ENCODE data around the gene TMEM130. TPM values are rescaled to one million over a fixed set of nuclear protein-coding genes. Genes with fewer than 3 reads are reported as not detected.

Gene TMEM130
- total RNA-seq, 2 experiments from 2014 or later = 0.23 TPM; not detected in 1

- DNase-seq (peak; percentile 81), ATAC-seq (peak; percentile 78)
- H3K36me3 Mint-ChIP-seq (ENCODE audit: low read depth) = no peaks in the 10 kb centered on the region
- H3K4me3 Mint-ChIP-seq = no peak overlapping the region
- no peak overlapping the region for H3K27ac Mint-ChIP-seq
- ChIA-PET CTCF (interaction anchor here (0.6 to 2.5 kb wide), 22 partner anchors 10 to 923 kb away, joined by 3 to 36 read pairs (median 3); partner anchors contain the start of gene TRRAP), POLR2A (interaction anchor here (0.7 kb wide), 1 partner anchor 106 kb away, joined by 3 read pairs; no protein-coding TSS in a partner anchor)
- H3K9me3 Mint-ChIP-seq (ENCODE audit: low read depth) = no peaks in the 10 kb centered on the region
- H3K27me3 Mint-ChIP-seq = peaks cover 10% of the 10 kb centered on the region
- no peaks in the 10 kb centered on the region for H3K4me1 Mint-ChIP-seq
- intact Hi-C loops (cut with DNase I, micrococcal nuclease) = loop anchor here (1.0 to 5.0 kb wide), 5 partner anchors 94 to 820 kb away; no protein-coding TSS in a partner anchor
Measured at GRCh38 chr7:98841179-98841997, 28.4 kb downstream of the TMEM130 start.

GRCh38 chr7:98840722-98841121 is 29.1 kb downstream of the TMEM130 start:
- ATAC-seq = no peak
- CTCF ChIA-PET = interaction anchor here (0.6 to 2.5 kb wide), 15 partner anchors 9 to 527 kb away, joined by 3 to 36 read pairs (median 5); partner anchors contain the start of gene TRRAP
- no peaks in the 10 kb centered on the region for H3K9me3 Mint-ChIP-seq (ENCODE audit: low read depth)

GRCh38 chr7:98840096-98840495 is 29.7 kb downstream of the TMEM130 start:
- Mint-ChIP-seq H3K27me3 (peaks cover 10% of the 10 kb centered on the region), H3K4me1 (no peaks in the 10 kb centered on the region), H3K9me3 (ENCODE audit: low read depth) (no peaks in the 10 kb centered on the region), H3K36me3 (ENCODE audit: low read depth) (no peaks in the 10 kb centered on the region), H3K4me3 (no peak overlapping the region), H3K27ac (no peak overlapping the region)
- CTCF ChIA-PET = interaction anchor here (0.6 to 2.5 kb wide), 9 partner anchors 8 to 419 kb away, joined by 3 to 36 read pairs (median 5); partner anchors contain the start of gene TRRAP
- intact Hi-C loops (cut with DNase I, micrococcal nuclease) = loop anchor here (5.0 kb wide), 1 partner anchor 93 kb away; no protein-coding TSS in a partner anchor
- ATAC-seq = no peak
- POLR2A ChIA-PET = no interaction called here
- no peak for DNase-seq

More at GRCh38 chr7:98840722-98841121, 29.1 kb downstream of the TMEM130 start:
- POLR2A ChIA-PET = interaction anchor here (0.7 kb wide), 1 partner anchor 106 kb away, joined by 3 read pairs; no protein-coding TSS in a partner anchor
- H3K4me3 Mint-ChIP-seq = no peak overlapping the region
- DNase-seq = no peak
- intact Hi-C loops (cut with DNase I, micrococcal nuclease) = loop anchor here (1.0 to 5.0 kb wide), 5 partner anchors 93 to 819 kb away; no protein-coding TSS in a partner anchor
- peaks cover 10% of the 10 kb centered on the region for H3K27me3 Mint-ChIP-seq
- H3K4me1 Mint-ChIP-seq = no peaks in the 10 kb centered on the region
- H3K27ac Mint-ChIP-seq = no peak overlapping the region
- no peaks in the 10 kb centered on the region for H3K36me3 Mint-ChIP-seq (ENCODE audit: low read depth)

- no peaks in the 10 kb centered on the region for H3K4me1 Mint-ChIP-seq
- H3K4me3 Mint-ChIP-seq = no peak overlapping the region
- intact Hi-C loops (cut with DNase I, micrococcal nuclease) = loop anchor here in 1 of 2 experiments (1.0 kb wide), 1 partner anchor 404 kb away; no protein-coding TSS in a partner anchor
- no peaks in the 10 kb centered on the region for H3K9me3 Mint-ChIP-seq (ENCODE audit: low read depth)
- ChIA-PET POLR2A (no interaction called here), CTCF (interaction anchor here (0.7 kb wide), 1 partner anchor 181 kb away, joined by 4 read pairs; no protein-coding TSS in a partner anchor)
- ATAC-seq = no peak
- no peak for DNase-seq
- H3K36me3 Mint-ChIP-seq (ENCODE audit: low read depth) = no peaks in the 10 kb centered on the region
- H3K27ac Mint-ChIP-seq = no peak overlapping the region
- H3K27me3 Mint-ChIP-seq = peaks cover 12% of the 10 kb centered on the region
Measured at GRCh38 chr7:98837630-98837972, 32.2 kb downstream of the TMEM130 start.

- intact Hi-C loops (cut with DNase I, micrococcal nuclease) = loop anchor here in 1 of 2 experiments (1.0 kb wide), 1 partner anchor 404 kb away; no protein-coding TSS in a partner anchor
- DNase-seq = peak; percentile 66
- Mint-ChIP-seq H3K4me1 (no peaks in the 10 kb centered on the region), H3K36me3 (ENCODE audit: low read depth) (no peaks in the 10 kb centered on the region), H3K27ac (no peak overlapping the region), H3K9me3 (ENCODE audit: low read depth) (no peaks in the 10 kb centered on the region), H3K4me3 (no peak overlapping the region), H3K27me3 (peaks cover 12% of the 10 kb centered on the region)
- CTCF ChIA-PET = interaction anchor here (0.8 to 1.9 kb wide), 5 partner anchors 9 to 416 kb away, joined by 3 to 12 read pairs (median 4); no protein-coding TSS in a partner anchor
- no peak for ATAC-seq
- POLR2A ChIA-PET = no interaction called here
Measured at GRCh38 chr7:98836811-98837629, 32.8 kb downstream of the TMEM130 start.

- Mint-ChIP-seq H3K9me3 (ENCODE audit: low read depth) (no peaks in the 10 kb centered on the region), H3K36me3 (ENCODE audit: low read depth) (no peaks in the 10 kb centered on the region), H3K4me1 (no peaks in the 10 kb centered on the region), H3K27ac (no peak overlapping the region), H3K27me3 (peaks cover 11% of the 10 kb centered on the region), H3K4me3 (no peak overlapping the region)
- no peak for ATAC-seq
- CTCF ChIA-PET = interaction anchor here (0.7 to 1.0 kb wide), 4 partner anchors 10 to 103 kb away, joined by 3 to 4 read pairs (median 3); no protein-coding TSS in a partner anchor
- no peak for DNase-seq
- intact Hi-C loops (cut with DNase I, micrococcal nuclease) = no loop called here
- POLR2A ChIA-PET = interaction anchor here (0.7 kb wide), 1 partner anchor 354 kb away, joined by 3 read pairs; no protein-coding TSS in a partner anchor
Measured at GRCh38 chr7:98834949-98835348, 34.9 kb downstream of the TMEM130 start.

- Mint-ChIP-seq H3K4me3 (no peak overlapping the region), H3K27ac (no peak overlapping the region), H3K27me3 (peaks cover 9% of the 10 kb centered on the region), H3K9me3 (ENCODE audit: low read depth) (no peaks in the 10 kb centered on the region), H3K36me3 (ENCODE audit: low read depth) (no peaks in the 10 kb centered on the region), H3K4me1 (no peaks in the 10 kb centered on the region)
- ATAC-seq (no peak), DNase-seq (no peak)
- intact Hi-C loops (cut with DNase I, micrococcal nuclease) = no loop called here
- POLR2A ChIA-PET = no interaction called here
- CTCF ChIA-PET = interaction anchor here (0.6 to 4.1 kb wide), 8 partner anchors 8 to 410 kb away, joined by 3 to 36 read pairs (median 4); no protein-coding TSS in a partner anchor
Measured at GRCh38 chr7:98833022-98833421, 36.8 kb downstream of the TMEM130 start.

GRCh38 chr7:98831641-98832221 is 38.1 kb downstream of the TMEM130 start:
- ATAC-seq = no peak

GRCh38 chr7:98830972-98831548 is 38.8 kb downstream of the TMEM130 start:
- no peak overlapping the region for H3K4me3 Mint-ChIP-seq
- CTCF ChIA-PET = interaction anchor here (0.6 to 4.1 kb wide), 10 partner anchors 10 to 397 kb away, joined by 3 to 36 read pairs (median 3); partner anchors contain the start of gene TRRAP

More at GRCh38 chr7:98831641-98832221, 38.1 kb downstream of the TMEM130 start:
- no peaks in the 10 kb centered on the region for H3K4me1 Mint-ChIP-seq
- ChIA-PET POLR2A (no interaction called here), CTCF (interaction anchor here (0.6 to 4.1 kb wide), 13 partner anchors 9 to 398 kb away, joined by 3 to 36 read pairs (median 3); partner anchors contain the start of gene TRRAP)
- H3K36me3 Mint-ChIP-seq (ENCODE audit: low read depth) = no peaks in the 10 kb centered on the region
- peaks cover 5% of the 10 kb centered on the region for H3K27me3 Mint-ChIP-seq
- no peak overlapping the region for H3K4me3 Mint-ChIP-seq
- intact Hi-C loops (cut with DNase I, micrococcal nuclease) = no loop called here
- peak; percentile 76 for DNase-seq
- H3K27ac Mint-ChIP-seq = no peak overlapping the region
- no peaks in the 10 kb centered on the region for H3K9me3 Mint-ChIP-seq (ENCODE audit: low read depth)

GRCh38 chr7:98828368-98828767 is 41.4 kb downstream of the TMEM130 start:
- H3K4me1 Mint-ChIP-seq = no peaks in the 10 kb centered on the region
- no peaks in the 10 kb centered on the region for H3K36me3 Mint-ChIP-seq (ENCODE audit: low read depth)
- ATAC-seq (no peak), DNase-seq (no peak)
- intact Hi-C loops (cut with DNase I, micrococcal nuclease) = no loop called here
- peaks cover 4% of the 10 kb centered on the region for H3K27me3 Mint-ChIP-seq
- no peaks in the 10 kb centered on the region for H3K9me3 Mint-ChIP-seq (ENCODE audit: low read depth)
- ChIA-PET CTCF (interaction anchor here (1.6 to 1.7 kb wide), 2 partner anchors 9 to 13 kb away, joined by 3 to 5 read pairs; no protein-coding TSS in a partner anchor), POLR2A (no interaction called here)
- no peak overlapping the region for H3K4me3 Mint-ChIP-seq
- no peak overlapping the region for H3K27ac Mint-ChIP-seq

More at GRCh38 chr7:98830972-98831548, 38.8 kb downstream of the TMEM130 start:
- POLR2A ChIA-PET = no interaction called here
- Mint-ChIP-seq H3K27ac (no peak overlapping the region), H3K36me3 (ENCODE audit: low read depth) (no peaks in the 10 kb centered on the region), H3K9me3 (ENCODE audit: low read depth) (no peaks in the 10 kb centered on the region), H3K4me1 (no peaks in the 10 kb centered on the region), H3K27me3 (peaks cover 5% of the 10 kb centered on the region)
- ATAC-seq (no peak), DNase-seq (no peak)
- intact Hi-C loops (cut with DNase I, micrococcal nuclease) = no loop called here

All from activated CD4-positive, alpha-beta T cell treated with anti-CD3 and anti-CD28 coated beads for 36 hours (primary cell).